ENCODE data around the gene MTUS2. TPM values are rescaled to one million over a fixed set of nuclear protein-coding genes. Genes with fewer than 3 reads are reported as not detected.

The MTUS2 gene
- total RNA-seq, 4 donors from 2014 or later, result 0.26 to 0.72 (median 0.38) TPM; not detected in 1

DNA sequence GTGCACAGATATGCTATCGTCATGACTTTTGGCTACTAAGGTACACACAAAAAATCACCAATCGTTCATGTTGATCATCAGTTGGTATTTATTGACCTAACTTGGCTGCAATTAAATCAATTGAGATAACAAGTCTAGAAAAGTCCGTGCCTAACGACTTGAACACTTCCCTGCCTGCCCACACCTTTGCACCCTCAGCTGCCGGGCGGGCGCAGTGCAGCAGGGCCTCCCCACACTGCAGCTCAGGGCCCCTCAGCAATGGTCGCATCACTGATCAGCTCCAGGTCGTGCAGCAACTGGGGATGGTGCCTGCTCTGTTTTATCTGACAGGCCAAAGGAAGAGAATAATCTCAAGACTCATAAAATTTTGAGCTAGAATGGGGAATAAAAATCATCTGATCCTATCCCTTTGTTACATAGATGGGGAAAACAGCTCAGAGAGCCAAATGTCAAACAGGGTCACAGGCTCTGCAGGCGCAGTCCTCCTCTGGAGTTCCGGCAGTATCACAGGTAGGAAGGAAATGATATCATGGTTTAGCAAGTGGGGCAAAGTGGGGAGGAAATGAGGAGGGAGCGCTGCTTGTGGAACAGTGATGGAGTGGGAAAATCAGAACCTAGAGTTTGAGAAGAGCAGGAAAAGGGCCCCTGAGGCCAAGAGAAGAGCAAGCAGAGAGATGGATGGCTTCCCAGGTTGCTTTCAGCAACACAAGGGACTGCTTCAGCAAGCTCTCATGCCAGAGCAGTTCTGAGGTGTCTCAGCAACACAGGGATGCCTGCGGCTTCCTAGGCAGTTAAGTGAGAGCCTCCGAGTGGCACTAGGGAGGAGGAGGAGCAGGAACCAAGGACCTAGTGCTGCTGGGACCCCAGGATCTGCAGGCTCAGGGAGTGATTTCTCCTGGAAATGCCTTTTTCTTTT, 717.9 kb downstream of the MTUS2 start:
- no peak for DNase-seq (ENCODE audit: low spot score in 2 of 2)
- H3K4me3 ChIP-seq, result no peak overlapping the region
- H3K4me1 ChIP-seq, result peaks cover 30% of the 10 kb centered on the region
- H3K36me3 ChIP-seq, result peaks cover 22% of the 10 kb centered on the region
- WGBS, result 76% methylated on average over 14 of the region's 14 CpGs
- no peak overlapping the region for H3K27ac ChIP-seq
- TF ChIP-seq EP300 (IDR thresholded peaks at IDR 0.05) (no peak), POLR2A (IDR thresholded peaks at IDR 0.05) (no peak), POLR2AphosphoS5 (IDR thresholded peaks at IDR 0.05) (no peak)
- TF ChIP-seq, protein P1, sequence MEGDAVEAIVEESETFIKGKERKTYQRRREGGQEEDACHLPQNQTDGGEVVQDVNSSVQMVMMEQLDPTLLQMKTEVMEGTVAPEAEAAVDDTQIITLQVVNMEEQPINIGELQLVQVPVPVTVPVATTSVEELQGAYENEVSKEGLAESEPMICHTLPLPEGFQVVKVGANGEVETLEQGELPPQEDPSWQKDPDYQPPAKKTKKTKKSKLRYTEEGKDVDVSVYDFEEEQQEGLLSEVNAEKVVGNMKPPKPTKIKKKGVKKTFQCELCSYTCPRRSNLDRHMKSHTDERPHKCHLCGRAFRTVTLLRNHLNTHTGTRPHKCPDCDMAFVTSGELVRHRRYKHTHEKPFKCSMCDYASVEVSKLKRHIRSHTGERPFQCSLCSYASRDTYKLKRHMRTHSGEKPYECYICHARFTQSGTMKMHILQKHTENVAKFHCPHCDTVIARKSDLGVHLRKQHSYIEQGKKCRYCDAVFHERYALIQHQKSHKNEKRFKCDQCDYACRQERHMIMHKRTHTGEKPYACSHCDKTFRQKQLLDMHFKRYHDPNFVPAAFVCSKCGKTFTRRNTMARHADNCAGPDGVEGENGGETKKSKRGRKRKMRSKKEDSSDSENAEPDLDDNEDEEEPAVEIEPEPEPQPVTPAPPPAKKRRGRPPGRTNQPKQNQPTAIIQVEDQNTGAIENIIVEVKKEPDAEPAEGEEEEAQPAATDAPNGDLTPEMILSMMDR (IDR thresholded peaks at IDR 0.05), result no peak
- no peaks in the 10 kb centered on the region for H3K9me3 ChIP-seq
- no peaks in the 10 kb centered on the region for H3K27me3 ChIP-seq

DNA sequence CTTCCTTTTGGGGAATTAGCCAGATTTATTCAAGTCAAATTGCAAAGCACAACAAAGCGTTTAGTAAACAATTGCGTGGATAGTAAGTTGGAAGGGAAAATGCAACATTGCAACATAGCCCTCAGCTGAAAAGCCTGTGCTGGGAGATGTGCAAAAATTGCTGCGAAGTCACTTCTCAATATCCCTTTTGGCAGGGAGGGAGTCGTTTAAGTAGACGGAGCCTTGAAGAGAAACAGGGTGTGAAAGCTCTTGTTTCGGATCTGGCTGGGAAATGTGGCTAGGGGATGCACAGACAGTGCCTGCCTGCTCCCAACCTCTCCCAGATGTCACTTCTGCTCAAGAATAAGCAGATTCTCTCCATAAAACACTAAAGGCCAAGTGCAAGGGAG, 718.5 kb downstream of the MTUS2 start:
- no peak overlapping the region for H3K4me3 ChIP-seq
- no peaks in the 10 kb centered on the region for H3K27me3 ChIP-seq
- H3K36me3 ChIP-seq, result peaks cover 21% of the 10 kb centered on the region
- no peak for TF ChIP-seq EP300 (IDR thresholded peaks at IDR 0.05)
- TF ChIP-seq POLR2A (IDR thresholded peaks at IDR 0.05), result no peak
- TF ChIP-seq, protein P1 (IDR thresholded peaks at IDR 0.05), result no peak
- no peak for TF ChIP-seq POLR2AphosphoS5 (IDR thresholded peaks at IDR 0.05)
- H3K4me1 ChIP-seq, result peaks cover 27% of the 10 kb centered on the region
- DNase-seq (ENCODE audit: low spot score in 2 of 2), result no peak
- H3K27ac ChIP-seq, result peak overlapping the region; percentile 24
- WGBS, result 46% methylated on average over 6 of the region's 6 CpGs
- H3K9me3 ChIP-seq, result no peaks in the 10 kb centered on the region

DNA sequence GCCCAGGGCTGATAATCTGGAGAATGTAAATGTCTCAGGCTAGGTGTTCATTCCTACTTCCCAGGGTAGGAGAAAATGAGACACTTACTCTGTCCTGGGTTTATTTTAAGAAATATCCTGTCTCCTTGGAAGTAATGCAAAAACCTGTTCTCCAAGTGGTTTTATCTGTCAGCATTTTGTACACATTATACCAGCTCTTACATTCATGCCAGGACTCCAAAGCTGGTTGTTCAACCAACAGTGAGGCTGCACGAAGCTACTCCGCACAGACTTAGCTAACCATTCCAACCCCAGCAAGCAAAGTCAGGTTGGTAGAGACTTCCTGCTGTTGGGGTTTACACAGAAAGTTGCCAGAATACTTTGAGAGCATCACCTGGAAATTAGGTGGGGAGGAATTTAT, 719.7 kb downstream of the MTUS2 start:
- Histone ChIP-seq H3K4me3 (no peak overlapping the region), H3K27me3 (no peaks in the 10 kb centered on the region), H3K27ac (no peak overlapping the region), H3K36me3 (peaks cover 12% of the 10 kb centered on the region), H3K9me3 (no peaks in the 10 kb centered on the region), H3K4me1 (peaks cover 27% of the 10 kb centered on the region)
- DNase-seq (ENCODE audit: low spot score in 2 of 2), result no peak
- WGBS, result 55% methylated on average over 2 of the region's 2 CpGs
- TF ChIP-seq EP300 (IDR thresholded peaks at IDR 0.05), result no peak
- TF ChIP-seq, protein P1 (IDR thresholded peaks at IDR 0.05), result no peak
- no peak for TF ChIP-seq POLR2A (IDR thresholded peaks at IDR 0.05)
- no peak for TF ChIP-seq POLR2AphosphoS5 (IDR thresholded peaks at IDR 0.05)

DNA sequence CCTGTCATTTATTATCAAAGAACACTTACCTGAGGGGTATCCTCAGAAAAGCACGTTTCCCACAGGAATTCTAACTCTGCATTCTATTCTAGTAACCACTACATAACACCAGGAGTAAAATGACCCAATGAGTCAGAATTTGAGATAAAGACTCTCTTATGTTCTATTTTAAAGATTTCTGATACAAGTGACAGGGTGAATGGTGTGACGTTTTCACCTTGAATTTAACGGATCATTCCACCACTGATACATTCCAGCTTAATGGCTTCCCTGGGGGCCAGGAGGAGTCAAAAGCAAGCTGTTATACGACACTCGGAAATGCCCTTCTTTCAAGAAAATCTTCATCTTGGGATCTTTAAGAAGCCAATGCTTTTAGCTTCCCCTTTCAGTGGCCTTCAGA, 720.2 kb downstream of the MTUS2 start:
- H3K27ac ChIP-seq, result no peak overlapping the region
- TF ChIP-seq, protein P1 (IDR thresholded peaks at IDR 0.05), result no peak
- no peak for TF ChIP-seq POLR2AphosphoS5 (IDR thresholded peaks at IDR 0.05)
- no peak for TF ChIP-seq EP300 (IDR thresholded peaks at IDR 0.05)
- TF ChIP-seq POLR2A (IDR thresholded peaks at IDR 0.05), result no peak
- no peak overlapping the region for H3K4me3 ChIP-seq
- H3K9me3 ChIP-seq, result no peaks in the 10 kb centered on the region
- DNase-seq (ENCODE audit: low spot score in 2 of 2), result no peak
- peaks cover 10% of the 10 kb centered on the region for H3K36me3 ChIP-seq
- H3K4me1 ChIP-seq, result peaks cover 27% of the 10 kb centered on the region
- H3K27me3 ChIP-seq, result no peaks in the 10 kb centered on the region
- WGBS, result 47% methylated on average over 5 of the region's 5 CpGs

DNA sequence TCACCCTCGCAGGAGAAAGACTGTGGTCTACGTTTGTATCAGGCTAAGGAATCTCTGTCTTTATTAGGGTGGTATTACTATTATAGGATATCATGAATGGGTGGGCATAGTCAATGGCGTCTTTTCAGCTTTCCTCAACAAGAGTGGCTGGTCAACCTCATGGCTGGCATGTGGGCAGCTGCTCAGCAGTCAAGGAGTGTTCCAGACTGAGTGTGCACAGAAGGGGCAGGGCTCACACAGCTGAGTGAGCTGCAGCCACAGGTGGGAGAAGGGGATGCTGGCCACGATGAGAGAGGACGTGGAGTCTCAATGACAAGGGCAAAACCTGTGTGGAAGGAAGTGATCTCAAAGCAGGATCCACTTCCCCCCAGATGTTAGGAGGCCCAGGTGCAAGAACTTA, 720.7 kb downstream of the MTUS2 start:
- H3K9me3 ChIP-seq, result no peaks in the 10 kb centered on the region
- H3K36me3 ChIP-seq, result peaks cover 6% of the 10 kb centered on the region
- no peak overlapping the region for H3K4me3 ChIP-seq
- H3K4me1 ChIP-seq, result peaks cover 27% of the 10 kb centered on the region
- 91% methylated on average over 3 of the region's 5 CpGs for WGBS
- H3K27me3 ChIP-seq, result no peaks in the 10 kb centered on the region
- no peak overlapping the region for H3K27ac ChIP-seq
- no peak for DNase-seq (ENCODE audit: low spot score in 2 of 2)
- TF ChIP-seq, protein P1 (IDR thresholded peaks at IDR 0.05), result no peak
- TF ChIP-seq EP300 (IDR thresholded peaks at IDR 0.05) (no peak), POLR2A (IDR thresholded peaks at IDR 0.05) (no peak), POLR2AphosphoS5 (IDR thresholded peaks at IDR 0.05) (no peak)

Data from suprapubic skin (tissue), 4 donors.